Stimulated activated CD4-positive, alpha-beta T cell treated with anti-CD3 and anti-CD28 coated beads, Interleukin-12 subunit alpha, Interleukin-12 subunit beta, amount 100 ng/mL, for 4 hours (primary cell): Measurements from ENCODE around the gene FGFR4.

ENCODE experiments used
- DNase-seq: peaks from one replicate; pipeline ENCODE4 v3.0.0-alpha.2; 2020

The FGFR4 gene

DNA sequence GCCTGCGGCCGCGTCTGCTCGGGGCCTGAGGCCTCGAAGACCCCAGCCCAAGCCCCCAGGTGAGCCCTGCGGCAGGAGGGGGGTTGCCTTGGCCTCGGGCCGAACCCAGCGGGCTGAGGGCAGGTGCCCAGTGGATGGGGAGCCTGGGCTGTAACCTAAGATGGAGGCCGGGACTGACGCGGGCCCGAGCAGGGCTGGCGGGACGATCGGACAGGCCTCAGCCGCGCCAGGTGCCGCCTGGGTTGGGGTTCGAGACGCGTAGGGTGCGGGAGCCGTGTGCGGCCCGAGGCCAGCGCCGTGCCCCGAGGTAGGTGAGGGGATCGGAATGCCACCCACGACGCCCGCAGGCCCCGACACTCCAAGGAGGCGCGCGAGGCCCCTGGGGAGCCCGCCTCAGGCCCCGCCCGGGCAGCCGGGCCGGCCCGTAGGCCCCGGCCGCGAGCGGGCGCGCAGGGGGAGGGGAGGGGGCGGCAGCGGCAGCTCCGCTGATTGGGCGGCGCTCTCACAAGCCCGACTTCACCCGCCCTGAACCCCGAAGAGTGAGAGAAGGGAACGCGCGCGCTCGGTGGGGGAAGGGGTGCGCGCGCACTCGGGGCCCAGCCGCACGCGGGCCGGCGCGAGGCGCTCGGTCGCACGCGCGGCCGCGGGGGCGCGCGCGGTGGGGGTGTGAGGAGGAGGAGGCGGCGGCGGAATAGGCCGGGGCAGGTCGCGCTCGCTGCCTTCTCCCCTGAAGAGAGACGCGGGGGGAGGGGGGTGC, 46.6 kb downstream of the FGFR4 start, which contains the start of gene NSD1:
Gene NSD1 (plus strand): TSS at position 678 of the 757 bp plus-strand sequence. CDS start 1,331 bp downstream, outside the sequence.
- DNase-seq: peak; percentile 91

DNA sequence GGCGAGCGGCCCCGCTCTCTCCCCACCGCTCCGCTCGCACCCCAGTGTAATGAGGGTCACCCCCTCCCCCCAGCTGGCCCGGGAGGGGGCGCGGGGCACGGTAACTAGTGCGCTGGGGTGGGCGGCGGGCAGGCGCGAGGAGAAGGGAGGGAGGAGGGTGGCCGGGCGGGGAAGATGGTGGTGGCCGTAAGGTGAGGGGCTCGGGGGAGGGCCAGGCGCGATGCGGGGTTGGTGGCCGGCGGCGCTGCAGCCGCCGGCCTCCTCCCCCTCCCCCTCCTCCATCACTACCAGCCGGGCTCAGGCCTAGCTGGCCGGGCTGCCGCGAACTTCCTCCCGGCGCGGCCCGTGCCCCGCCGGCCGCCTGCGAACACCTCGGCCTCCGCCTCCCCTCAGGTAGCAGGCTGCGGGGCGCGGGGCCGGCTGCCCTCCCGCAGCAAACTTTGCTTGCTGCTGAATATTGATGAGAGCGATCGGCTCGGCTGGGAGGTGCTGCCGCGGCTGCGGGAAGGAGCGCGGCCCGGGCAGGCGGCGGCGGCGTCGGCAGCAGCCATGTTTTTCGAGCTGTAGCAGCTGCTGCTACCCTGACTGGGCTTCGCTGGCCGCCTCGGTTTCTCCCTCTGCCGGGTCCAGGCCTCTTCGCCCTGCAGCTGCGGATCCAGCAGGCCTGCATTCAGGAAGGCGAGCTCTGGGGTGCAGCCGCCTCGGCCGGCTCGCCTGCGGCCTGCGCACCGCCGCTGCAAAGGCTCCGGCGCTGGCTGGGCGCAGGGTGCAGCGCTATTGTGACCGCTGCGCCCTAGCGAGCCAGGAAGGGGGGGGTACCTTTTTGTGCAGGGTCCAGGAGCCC, 47.4 kb downstream of the FGFR4 start:
- DNase-seq: peak; percentile 35

GRCh38 chr5:177134697-177135225, 48.0 kb downstream of the FGFR4 start:
- DNase-seq: no peak

DNA sequence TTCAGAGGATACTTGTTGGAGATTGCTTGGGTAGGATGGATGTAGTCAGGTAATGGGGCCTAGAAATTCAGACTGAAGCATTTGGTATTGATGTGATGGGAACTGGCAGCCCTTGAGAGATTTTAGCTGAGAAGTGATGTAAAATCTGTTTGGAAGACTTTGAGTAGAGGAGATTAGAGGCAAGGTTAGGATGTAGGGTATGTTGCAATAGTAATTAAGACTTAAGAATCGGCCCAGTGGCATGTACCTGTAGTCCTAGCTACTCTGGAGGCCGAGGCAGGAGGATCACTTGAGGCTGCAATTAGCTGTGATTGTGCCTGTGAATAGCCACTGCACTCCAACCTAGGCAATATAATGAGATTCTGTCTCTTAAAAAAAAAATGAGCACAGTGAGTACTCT, 53.6 kb downstream of the FGFR4 start:
- no peak for DNase-seq

DNA sequence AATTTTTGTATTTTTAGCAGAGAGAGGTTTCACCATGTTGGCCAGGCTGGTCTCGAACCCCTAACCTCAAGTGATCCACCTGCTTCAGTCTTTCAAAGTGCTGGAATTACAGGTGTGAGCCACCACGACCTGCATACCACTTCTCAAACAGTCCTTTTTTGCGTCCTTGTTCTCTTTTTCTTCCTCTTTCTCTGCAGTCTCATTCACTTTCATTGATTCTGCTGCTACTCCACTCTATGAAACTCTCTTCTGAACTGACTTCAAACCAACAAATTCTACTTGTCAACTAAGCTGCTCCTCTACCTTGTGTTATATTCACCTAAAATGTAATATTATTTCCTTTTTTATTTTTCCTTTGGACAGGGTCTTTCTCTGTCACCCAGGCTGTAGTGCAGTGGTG, 54.8 kb downstream of the FGFR4 start:
- no peak for DNase-seq

- DNase-seq: no peak
Measured at GRCh38 chr5:177142098-177142611, 55.4 kb downstream of the FGFR4 start.

DNA sequence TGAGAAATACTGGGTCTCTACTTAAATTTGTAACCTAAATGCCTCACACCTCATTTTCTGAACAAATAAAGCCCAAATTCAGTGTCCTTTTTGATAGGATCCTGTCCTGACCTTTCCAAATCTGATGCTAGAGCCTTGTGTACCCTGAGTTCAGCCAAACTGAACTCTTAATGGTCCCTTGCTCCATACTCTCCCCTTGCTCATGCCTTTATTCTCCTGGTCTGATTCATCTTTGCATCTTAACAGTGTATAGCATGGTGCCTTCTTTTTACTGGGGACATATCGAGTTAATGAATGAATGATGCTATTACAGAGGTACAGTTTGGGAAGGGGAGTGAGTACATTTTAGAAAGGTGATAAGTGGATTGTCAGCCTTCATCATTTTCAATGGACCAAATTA, 56.1 kb downstream of the FGFR4 start:
- no peak for DNase-seq

DNA sequence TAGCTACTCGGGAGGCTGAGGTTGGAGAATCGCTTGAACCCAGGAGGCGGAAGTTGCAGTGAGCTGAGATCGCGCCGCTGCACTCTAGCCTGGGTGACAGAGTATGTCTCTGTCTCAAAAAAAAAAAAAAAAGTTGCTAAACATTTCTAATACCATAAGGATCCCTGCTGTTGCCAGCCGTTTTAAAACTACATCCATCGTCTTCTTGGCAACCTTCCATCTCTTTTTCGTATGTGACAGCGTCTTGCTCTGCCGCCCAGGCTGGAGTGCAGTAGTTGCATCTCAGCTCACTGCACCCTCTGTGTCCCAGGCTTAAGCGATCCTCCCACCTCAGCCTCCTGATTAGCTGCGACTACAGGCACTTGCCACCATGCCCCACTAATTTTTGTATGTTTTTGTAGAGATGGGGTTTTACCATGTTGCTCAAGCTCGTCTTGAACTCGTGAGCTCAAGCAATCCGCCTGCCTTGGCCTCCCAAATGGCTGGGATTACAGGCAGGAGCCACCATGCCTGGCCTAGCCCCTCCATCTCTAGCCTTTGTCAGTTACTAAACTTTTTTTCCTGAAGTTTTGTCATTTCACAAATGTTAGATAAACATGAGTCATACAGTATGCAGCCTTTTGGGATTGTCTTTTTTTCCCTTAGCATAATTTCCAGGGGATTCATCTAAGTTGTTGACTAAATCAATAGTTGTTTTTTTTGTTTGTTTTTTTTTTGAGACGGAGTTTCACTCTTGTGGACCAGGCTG, 60.4 kb downstream of the FGFR4 start:
- no peak for DNase-seq
